Left ventricle myocardium inferior (tissue), 1 donor: ENCODE data around the gene CSF1R. TPM values are rescaled to one million over a fixed set of nuclear protein-coding genes. Genes with fewer than 3 reads are reported as not detected.

Experiments used
- DNase-seq: peaks from one replicate; pipeline ENCODE4 v3.0.0-alpha.2; 2020
- H3K27ac ChIP-seq: fragments of 200-600 bp; replicated peaks from 2 replicates; pipeline ENCODE4 v1.8.0; 2021
- H3K27me3 ChIP-seq: fragments of 200-600 bp; 2 replicates; pipeline ENCODE4 v1.8.0; 2021; ENCODE audit warnings: low read depth
- H3K36me3 ChIP-seq: fragments of 200-600 bp; 2 replicates; pipeline ENCODE4 v1.8.0; 2021
- H3K4me1 ChIP-seq: fragments of 200-600 bp; 2 replicates; pipeline ENCODE4 v1.8.0; 2021
- H3K4me3 ChIP-seq: fragments of 200-600 bp; 2 replicates; pipeline ENCODE4 v1.8.0; 2021; ENCODE audit warnings: mild to moderate bottlenecking, moderate library complexity
- H3K9me3 ChIP-seq: fragments of 200-600 bp; replicated peaks from 2 replicates; pipeline ENCODE4 v1.8.0; 2021
- CTCF ChIP-seq: fragments of 200-600 bp; IDR thresholded peaks from 2 replicates; pipeline ENCODE4 v1.8.0; 2021; ENCODE audit warnings: antibody characterized with exemption, mild to moderate bottlenecking, borderline replicate concordance
- intact Hi-C: fragments of 100-400 bp; cut with micrococcal nuclease; formaldehyde crosslinking; loops from one replicate; pipeline ENCODE4 v1.11.0; 2022
- total RNA-seq: library from RNA; stranded (reverse); fragmentation: NEBNext Ultra II Directional; extraction: Animal tissue kit (Norgen Biotek cat#: 25700); gene quantifications from one replicate; pipeline ENCODE4 v1.2.1, GENCODE V29; 2021
- donor health status: DM: no; HTN: yes; CAD: no; lungs with severe emphysema.

The CSF1R gene
- total RNA-seq, 1 donor from 2014 or later, result 15.5 TPM

DNA sequence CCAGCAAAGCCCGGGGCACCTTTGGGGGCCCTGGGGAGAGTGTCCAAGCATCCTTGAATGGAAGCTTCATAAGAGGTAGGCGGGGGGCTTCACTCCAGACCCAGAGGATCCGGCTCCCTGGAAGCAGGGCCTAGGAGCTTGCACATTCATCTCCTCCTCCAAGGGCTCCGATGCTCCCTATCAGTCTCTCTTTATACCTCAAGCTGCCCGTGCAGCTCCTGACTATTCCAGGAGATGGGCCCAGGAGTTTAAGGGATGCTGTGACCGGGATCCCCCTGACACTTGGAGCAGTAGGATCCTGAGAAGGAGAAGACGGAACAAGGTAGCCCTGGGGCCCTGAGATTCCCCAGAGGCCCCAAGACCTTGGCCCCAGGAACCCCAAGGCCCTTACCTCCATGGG is 25.9 kb downstream of the CSF1R start:
- no peak for DNase-seq
- H3K27ac ChIP-seq, result no peak overlapping the region
- peaks cover 4% of the 10 kb centered on the region for H3K27me3 ChIP-seq
- H3K9me3 ChIP-seq, result no peaks in the 10 kb centered on the region
- intact Hi-C loops, result no loop called here
- TF ChIP-seq CTCF, result no peak
- H3K36me3 ChIP-seq, result no peaks in the 10 kb centered on the region
- H3K4me3 ChIP-seq, result no peak overlapping the region
- H3K4me1 ChIP-seq, result peaks cover 5% of the 10 kb centered on the region

DNA sequence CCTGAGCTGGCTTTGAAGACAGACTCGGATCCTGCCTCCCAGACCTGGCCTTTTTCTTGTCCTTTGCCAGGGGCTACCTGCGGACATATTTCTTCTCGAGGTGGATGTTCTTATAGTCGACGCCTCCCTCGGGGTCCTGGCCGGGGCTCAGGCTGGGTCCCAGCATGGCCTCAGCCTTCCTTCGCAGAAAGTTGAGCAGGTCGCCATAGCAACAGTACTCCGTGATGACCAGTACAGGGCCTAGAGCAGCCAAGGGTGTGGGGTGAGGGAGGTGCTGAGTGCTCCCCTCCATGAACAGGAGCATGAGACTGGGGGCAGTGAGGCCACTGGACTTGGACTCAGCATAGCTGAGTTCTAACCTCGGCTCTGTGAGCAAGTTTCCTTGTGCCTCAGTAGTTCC is 26.7 kb downstream of the CSF1R start:
- no peak for DNase-seq
- H3K4me3 ChIP-seq, result no peak overlapping the region
- peaks cover 8% of the 10 kb centered on the region for H3K4me1 ChIP-seq
- H3K27me3 ChIP-seq, result peaks cover 2% of the 10 kb centered on the region
- H3K27ac ChIP-seq, result no peak overlapping the region
- no peak for TF ChIP-seq CTCF
- intact Hi-C loops, result no loop called here
- no peaks in the 10 kb centered on the region for H3K9me3 ChIP-seq
- H3K36me3 ChIP-seq, result peaks cover 4% of the 10 kb centered on the region

DNA sequence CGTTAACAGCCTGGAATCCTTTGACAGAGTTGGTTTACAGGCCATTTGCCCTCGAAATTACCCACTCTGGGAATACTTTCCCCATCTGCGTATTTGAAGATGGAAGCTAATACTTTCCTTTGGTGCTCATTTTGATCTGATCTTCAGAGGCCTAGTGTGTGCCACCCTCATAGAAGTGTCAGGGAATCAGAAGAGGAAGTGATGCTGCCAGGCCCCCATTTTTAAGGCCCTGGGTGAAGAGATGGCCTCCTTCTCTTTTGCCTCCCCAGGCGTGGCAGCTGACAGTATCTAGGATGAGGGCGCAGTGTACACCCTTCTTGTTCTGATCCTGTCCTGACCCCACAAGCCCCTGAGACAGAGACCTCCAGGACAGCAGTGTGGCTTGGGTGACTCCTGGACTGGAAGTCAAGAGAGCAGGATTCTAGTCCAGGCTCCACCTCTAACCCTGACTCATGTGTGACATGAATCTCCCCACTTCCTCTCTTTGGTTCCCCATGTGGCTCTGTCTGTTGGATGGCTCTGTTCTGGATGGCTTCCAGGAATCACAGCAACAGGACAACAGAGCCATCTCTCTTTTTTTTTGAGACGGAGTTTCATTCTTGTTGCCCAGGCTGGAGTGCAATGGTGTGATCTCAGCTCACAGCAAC is 27.8 kb downstream of the CSF1R start:
- Histone ChIP-seq H3K27me3 (no peaks in the 10 kb centered on the region), H3K4me3 (no peak overlapping the region), H3K27ac (no peak overlapping the region), H3K4me1 (peaks cover 8% of the 10 kb centered on the region), H3K36me3 (peaks cover 14% of the 10 kb centered on the region), H3K9me3 (no peaks in the 10 kb centered on the region)
- no peak for TF ChIP-seq CTCF
- DNase-seq, result no peak
- intact Hi-C loops, result no loop called here

- Histone ChIP-seq H3K4me1 (peaks cover 8% of the 10 kb centered on the region), H3K27me3 (no peaks in the 10 kb centered on the region), H3K4me3 (no peak overlapping the region), H3K27ac (no peak overlapping the region), H3K36me3 (peaks cover 20% of the 10 kb centered on the region), H3K9me3 (no peaks in the 10 kb centered on the region)
- intact Hi-C loops, result no loop called here
- TF ChIP-seq CTCF, result no peak
- DNase-seq, result no peak
Observed at GRCh38 chr5:150057996-150058395, 28.4 kb downstream of the CSF1R start.

DNA sequence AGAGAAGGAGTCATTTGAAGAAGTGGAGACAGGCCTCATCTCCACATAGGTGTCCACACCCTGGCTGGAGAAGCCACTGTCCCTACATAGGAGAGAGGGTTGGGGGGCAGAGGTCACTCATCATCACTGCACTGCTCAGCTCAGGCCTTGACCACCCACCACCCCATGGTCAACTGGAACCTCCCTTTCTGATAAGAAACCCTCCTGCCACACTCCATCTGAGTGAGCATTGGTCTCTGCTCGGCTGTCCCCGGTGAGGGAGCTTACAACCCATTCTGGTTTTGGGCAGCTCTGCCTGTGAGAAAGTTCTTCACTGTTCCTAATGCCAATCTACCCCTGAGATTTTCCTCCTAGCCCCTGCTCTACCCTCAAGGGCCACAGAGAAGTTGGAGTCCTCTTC is 28.8 kb downstream of the CSF1R start:
- H3K36me3 ChIP-seq, result peaks cover 25% of the 10 kb centered on the region
- H3K9me3 ChIP-seq, result no peaks in the 10 kb centered on the region
- TF ChIP-seq CTCF, result no peak
- no peak overlapping the region for H3K4me3 ChIP-seq
- no peaks in the 10 kb centered on the region for H3K27me3 ChIP-seq
- no peak for DNase-seq
- intact Hi-C loops, result no loop called here
- no peak overlapping the region for H3K27ac ChIP-seq
- H3K4me1 ChIP-seq, result peaks cover 8% of the 10 kb centered on the region
